Neural progenitor cell (in vitro differentiated cells): ENCODE measurements around the gene PRDX5. TPM values are rescaled to one million over a fixed set of nuclear protein-coding genes. Genes with fewer than 3 reads are reported as not detected.

ENCODE experiments used
- DNase-seq: peaks from one replicate; pipeline ENCODE4 v3.0.0-alpha.2; 2016; ENCODE audit warnings: low spot score
- H2AFZ ChIP-seq: fragments of 200-600 bp; sonication (generic); replicated peaks from 2 replicates; pipeline ENCODE4 v1.6.1; 2016; ENCODE audit warnings: antibody characterized with exemption
- H3F3A ChIP-seq: fragments of 200-600 bp; sonication (generic); 2 replicates; pipeline ENCODE4 v1.6.1; 2016; ENCODE audit warnings: antibody characterized with exemption, low read depth
- H3K27ac ChIP-seq: fragments of 200-600 bp; sonication (generic); 2 replicates; pipeline ENCODE4 v1.5.1; 2016; ENCODE audit warnings: mild to moderate bottlenecking
- H3K27me3 ChIP-seq: fragments of 200-600 bp; sonication (generic); 2 replicates; pipeline ENCODE4 v1.6.1; 2016; ENCODE audit warnings: mild to moderate bottlenecking, moderate library complexity
- H3K36me3 ChIP-seq: fragments of 200-600 bp; sonication (generic); 2 replicates; pipeline ENCODE4 v1.5.1; 2016
- H3K4me1 ChIP-seq: fragments of 200-600 bp; sonication (generic); 2 replicates; pipeline ENCODE4 v1.6.1; 2016; ENCODE audit warnings: mixed run types
- H3K4me2 ChIP-seq: fragments of 200-600 bp; sonication (generic); 2 replicates; pipeline ENCODE4 v1.6.1; 2016
- H3K4me3 ChIP-seq: fragments of 200-600 bp; sonication (generic); 2 replicates; pipeline ENCODE4 v1.5.1; 2016
- H3K79me2 ChIP-seq: fragments of 200-600 bp; sonication (generic); 2 replicates; pipeline ENCODE4 v1.6.1; 2016; ENCODE audit warnings: low read depth
- H3K9ac ChIP-seq: fragments of 200-600 bp; sonication (generic); 2 replicates; pipeline ENCODE4 v1.6.1; 2016
- H3K9me3 ChIP-seq: fragments of 200-600 bp; sonication (generic); 2 replicates; pipeline ENCODE4 v1.5.1; 2016; ENCODE audit warnings: low read depth
- H4K20me1 ChIP-seq: fragments of 200-600 bp; sonication (generic); 2 replicates; pipeline ENCODE4 v1.6.1; 2016; ENCODE audit warnings: low read depth
- H3K27ac Mint-ChIP-seq: 3 replicates; pipeline ENCODE4 v1.8.0; 2021; ENCODE audit warnings: mixed read lengths
- H3K27me3 Mint-ChIP-seq: 2 replicates; pipeline ENCODE4 v1.8.0; 2022; ENCODE audit warnings: low read depth, mild to moderate bottlenecking, inconsistent platforms, moderate library complexity, mixed read lengths; ENCODE audit not compliant: insufficient read depth
- H3K36me3 Mint-ChIP-seq: 3 replicates; pipeline ENCODE4 v1.8.0; 2021; ENCODE audit warnings: mixed read lengths
- H3K4me1 Mint-ChIP-seq: 3 replicates; pipeline ENCODE4 v1.8.0; 2021; ENCODE audit warnings: mixed read lengths
- H3K4me3 Mint-ChIP-seq: 3 replicates; pipeline ENCODE4 v1.8.0; 2021; ENCODE audit warnings: mild to moderate bottlenecking, moderate library complexity, mixed read lengths
- H3K9me3 Mint-ChIP-seq: 3 replicates; pipeline ENCODE4 v1.8.0; 2020; ENCODE audit warnings: mixed read lengths
- CTCF ChIP-seq: fragments of 200-600 bp; sonication (generic); IDR thresholded peaks from 2 replicates; pipeline ENCODE4 v1.5.1; 2017; ENCODE audit warnings: antibody characterized with exemption, mild to moderate bottlenecking
- EZH2 ChIP-seq: fragments of 200-600 bp; sonication (generic); IDR thresholded peaks from 2 replicates; pipeline ENCODE4 v1.6.1; 2017; ENCODE audit warnings: antibody characterized with exemption, mild to moderate bottlenecking, moderate library complexity
- EZH2phosphoT487 ChIP-seq: fragments of 200-600 bp; sonication (generic); IDR thresholded peaks from 2 replicates; pipeline ENCODE4 v1.6.1; 2017; ENCODE audit warnings: antibody characterized with exemption
- total RNA-seq: library from RNA; depleted of rRNA; stranded (reverse); fragments of >200 nt; gene quantifications from 2 replicates; pipeline ENCODE4 v1.2.3, GENCODE V29; 2015; ENCODE audit warnings: low replicate concordance

PRDX5 gene
- total RNA-seq, 1 donor from 2014 or later, result 111 TPM

GRCh38 chr11:64333556-64333955, 15.6 kb downstream of the PRDX5 start:
- no peaks in the 10 kb centered on the region for H3K27me3 ChIP-seq
- peaks cover 16% of the 10 kb centered on the region for H3K27me3 Mint-ChIP-seq
- H3K79me2 ChIP-seq, result no peaks in the 10 kb centered on the region
- H3K4me1 Mint-ChIP-seq, result peaks cover 5% of the 10 kb centered on the region
- no peaks in the 10 kb centered on the region for H3K9me3 ChIP-seq
- H3K4me2 ChIP-seq, result no peak overlapping the region
- H3K36me3 ChIP-seq, result no peaks in the 10 kb centered on the region
- H3K36me3 Mint-ChIP-seq, result no peaks in the 10 kb centered on the region
- no peak overlapping the region for H3K4me3 ChIP-seq
- DNase-seq, result no peak
- H3K9me3 Mint-ChIP-seq, result no peaks in the 10 kb centered on the region
- TF ChIP-seq EZH2phosphoT487 (no peak), CTCF (no peak), EZH2 (no peak)
- H3K27ac Mint-ChIP-seq, result no peak overlapping the region
- no peak overlapping the region for H3K4me3 Mint-ChIP-seq
- H2AFZ ChIP-seq, result no peak overlapping the region
- peaks cover 6% of the 10 kb centered on the region for H3F3A ChIP-seq
- no peaks in the 10 kb centered on the region for H4K20me1 ChIP-seq
- no peak overlapping the region for H3K27ac ChIP-seq
- no peak overlapping the region for H3K9ac ChIP-seq
- no peaks in the 10 kb centered on the region for H3K4me1 ChIP-seq

- Mint-ChIP-seq H3K4me3 (no peak overlapping the region), H3K9me3 (no peaks in the 10 kb centered on the region), H3K27me3 (peaks cover 21% of the 10 kb centered on the region), H3K27ac (no peak overlapping the region), H3K36me3 (no peaks in the 10 kb centered on the region), H3K4me1 (peaks cover 10% of the 10 kb centered on the region)
- Histone ChIP-seq H3K4me2 (no peak overlapping the region), H3K27ac (no peak overlapping the region), H2AFZ (no peak overlapping the region), H3K4me3 (no peak overlapping the region), H4K20me1 (no peaks in the 10 kb centered on the region), H3K9me3 (no peaks in the 10 kb centered on the region), H3F3A (no peaks in the 10 kb centered on the region), H3K79me2 (no peaks in the 10 kb centered on the region), H3K36me3 (no peaks in the 10 kb centered on the region), H3K27me3 (peaks cover 11% of the 10 kb centered on the region), H3K4me1 (no peaks in the 10 kb centered on the region), H3K9ac (no peak overlapping the region)
- DNase-seq, result peak; percentile 51
- TF ChIP-seq EZH2phosphoT487, result no peak
- TF ChIP-seq EZH2, result no peak
- TF ChIP-seq CTCF, result no peak
Measured at GRCh38 chr11:64334764-64335735, 17.1 kb downstream of the PRDX5 start.

GRCh38 chr11:64337538-64338249, 19.8 kb downstream of the PRDX5 start:
- Histone ChIP-seq H3K36me3 (no peaks in the 10 kb centered on the region), H3K4me1 (peaks cover 12% of the 10 kb centered on the region), H3K27me3 (peaks cover 31% of the 10 kb centered on the region), H3K9me3 (no peaks in the 10 kb centered on the region), H4K20me1 (no peaks in the 10 kb centered on the region), H2AFZ (no peak overlapping the region), H3K4me3 (no peak overlapping the region), H3K4me2 (no peak overlapping the region), H3K79me2 (no peaks in the 10 kb centered on the region), H3F3A (peaks cover 17% of the 10 kb centered on the region), H3K9ac (no peak overlapping the region), H3K27ac (no peak overlapping the region)
- Mint-ChIP-seq H3K36me3 (no peaks in the 10 kb centered on the region), H3K9me3 (no peaks in the 10 kb centered on the region), H3K4me3 (peak overlapping the region; percentile 41), H3K27ac (peak overlapping the region; percentile 10), H3K4me1 (peaks cover 17% of the 10 kb centered on the region), H3K27me3 (peaks cover 30% of the 10 kb centered on the region)
- TF ChIP-seq EZH2phosphoT487 (no peak), CTCF (no peak), EZH2 (no peak)
- no peak for DNase-seq
